Omental fat pad (tissue), 4 donors: ENCODE results near the gene DBF4B. TPM values are rescaled to one million over a fixed set of nuclear protein-coding genes. Genes with fewer than 3 reads are reported as not detected.
"Not testable (repeated sequence)": the region's sequence is repeated elsewhere in the genome, so short reads cannot be mapped to it uniquely, and the experiment has no call there.

Source experiments
- ATAC-seq: fragments of 150-250 bp; one replicate; pipeline ENCODE4 v1.9.1; 2016; ENCODE audit warnings: mild to moderate bottlenecking, moderate library complexity; ENCODE audit not compliant: low FRiP score
- DNase-seq: peaks from one replicate; pipeline ENCODE4 v3.0.0-alpha.2; 2019; ENCODE audit warnings: low spot score
- total RNA-seq, 4 donors: library from RNA; depleted of rRNA; stranded (reverse); fragments of >200 nt; gene quantifications; one replicate each; pipeline ENCODE4 v1.1.0, GENCODE V29; 2016
- TF ChIP-seq, protein P1 (sequence below), 3 donors: fragments of 450-650 bp; IDR thresholded peaks; one replicate each; pipeline ENCODE4 v1.5.1; 2016 to 2017; ENCODE audit warnings: antibody characterized with exemption in 3 of 3, mild to moderate bottlenecking in 3 of 3, moderate library complexity in 2 of 3

DBF4B gene
- total RNA-seq, 4 donors from 2014 or later: 1.6 to 6.3 (median 2.5) TPM

DNA sequence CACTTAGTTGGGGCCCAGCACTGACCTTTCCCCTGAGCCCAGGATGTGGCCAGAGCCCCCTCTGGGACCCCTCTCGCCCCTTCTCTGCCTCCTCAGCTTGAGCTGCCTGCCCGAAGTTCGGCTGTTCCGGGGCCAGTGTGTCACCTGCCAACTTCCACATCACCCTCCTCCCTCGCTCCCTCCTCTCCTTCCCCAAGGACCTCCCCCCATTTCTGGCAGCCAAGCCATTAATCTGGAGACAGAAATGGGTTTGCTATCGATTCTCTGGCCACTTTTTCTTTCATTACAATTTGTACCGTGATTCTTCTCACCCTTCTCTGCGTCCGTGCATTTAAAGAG, 41.5 kb downstream of the DBF4B start:
- DNase-seq (no peak), ATAC-seq (no peak)
- TF ChIP-seq, protein P1, sequence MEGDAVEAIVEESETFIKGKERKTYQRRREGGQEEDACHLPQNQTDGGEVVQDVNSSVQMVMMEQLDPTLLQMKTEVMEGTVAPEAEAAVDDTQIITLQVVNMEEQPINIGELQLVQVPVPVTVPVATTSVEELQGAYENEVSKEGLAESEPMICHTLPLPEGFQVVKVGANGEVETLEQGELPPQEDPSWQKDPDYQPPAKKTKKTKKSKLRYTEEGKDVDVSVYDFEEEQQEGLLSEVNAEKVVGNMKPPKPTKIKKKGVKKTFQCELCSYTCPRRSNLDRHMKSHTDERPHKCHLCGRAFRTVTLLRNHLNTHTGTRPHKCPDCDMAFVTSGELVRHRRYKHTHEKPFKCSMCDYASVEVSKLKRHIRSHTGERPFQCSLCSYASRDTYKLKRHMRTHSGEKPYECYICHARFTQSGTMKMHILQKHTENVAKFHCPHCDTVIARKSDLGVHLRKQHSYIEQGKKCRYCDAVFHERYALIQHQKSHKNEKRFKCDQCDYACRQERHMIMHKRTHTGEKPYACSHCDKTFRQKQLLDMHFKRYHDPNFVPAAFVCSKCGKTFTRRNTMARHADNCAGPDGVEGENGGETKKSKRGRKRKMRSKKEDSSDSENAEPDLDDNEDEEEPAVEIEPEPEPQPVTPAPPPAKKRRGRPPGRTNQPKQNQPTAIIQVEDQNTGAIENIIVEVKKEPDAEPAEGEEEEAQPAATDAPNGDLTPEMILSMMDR (IDR thresholded peaks at IDR 0.05): no peak

DNA sequence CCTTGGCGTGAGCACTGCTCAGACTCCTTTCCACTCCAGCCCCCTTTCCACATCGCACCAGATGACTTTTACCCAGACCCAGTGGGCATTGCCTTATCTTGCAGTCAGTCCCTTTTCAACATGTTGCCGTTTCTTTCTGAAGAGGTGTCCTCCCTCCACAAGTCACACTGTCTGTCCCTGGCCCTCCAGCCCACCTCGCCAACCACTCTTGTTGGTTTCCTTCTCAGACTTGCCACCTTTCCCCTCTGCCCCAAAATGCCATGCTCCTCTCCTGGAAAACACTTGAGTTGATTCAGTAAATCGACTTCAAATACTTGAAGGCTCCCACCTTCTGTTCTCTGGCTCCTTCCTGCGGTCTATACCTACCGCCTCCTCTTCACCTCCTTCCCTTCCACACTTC, 42.9 kb downstream of the DBF4B start:
- ATAC-seq: no peak
- TF ChIP-seq, protein P1 (IDR thresholded peaks at IDR 0.05): no peak
- no peak for DNase-seq

DNA sequence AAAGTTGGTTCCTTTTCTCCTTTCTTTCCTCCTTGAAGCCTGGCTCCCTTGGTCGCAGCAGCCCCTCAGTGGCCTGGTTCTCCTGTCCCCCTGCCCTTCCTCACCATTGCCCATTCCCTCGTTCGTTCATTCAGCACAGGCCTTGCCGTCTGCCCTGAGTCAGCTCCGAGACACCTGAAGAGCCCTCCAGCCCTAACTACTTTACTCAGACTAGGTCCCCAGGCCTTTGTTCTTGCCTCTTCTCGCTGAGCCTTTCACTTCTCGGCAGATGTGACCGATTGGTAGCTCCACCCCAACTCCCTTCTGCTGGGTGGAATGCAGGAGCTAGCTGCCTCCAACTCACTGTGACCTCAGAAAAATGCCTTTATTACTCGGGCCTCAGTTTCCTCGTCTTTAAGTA, 43.3 kb downstream of the DBF4B start:
- ATAC-seq: no peak
- DNase-seq: no peak
- TF ChIP-seq, protein P1 (IDR thresholded peaks at IDR 0.05): no peak

DNA sequence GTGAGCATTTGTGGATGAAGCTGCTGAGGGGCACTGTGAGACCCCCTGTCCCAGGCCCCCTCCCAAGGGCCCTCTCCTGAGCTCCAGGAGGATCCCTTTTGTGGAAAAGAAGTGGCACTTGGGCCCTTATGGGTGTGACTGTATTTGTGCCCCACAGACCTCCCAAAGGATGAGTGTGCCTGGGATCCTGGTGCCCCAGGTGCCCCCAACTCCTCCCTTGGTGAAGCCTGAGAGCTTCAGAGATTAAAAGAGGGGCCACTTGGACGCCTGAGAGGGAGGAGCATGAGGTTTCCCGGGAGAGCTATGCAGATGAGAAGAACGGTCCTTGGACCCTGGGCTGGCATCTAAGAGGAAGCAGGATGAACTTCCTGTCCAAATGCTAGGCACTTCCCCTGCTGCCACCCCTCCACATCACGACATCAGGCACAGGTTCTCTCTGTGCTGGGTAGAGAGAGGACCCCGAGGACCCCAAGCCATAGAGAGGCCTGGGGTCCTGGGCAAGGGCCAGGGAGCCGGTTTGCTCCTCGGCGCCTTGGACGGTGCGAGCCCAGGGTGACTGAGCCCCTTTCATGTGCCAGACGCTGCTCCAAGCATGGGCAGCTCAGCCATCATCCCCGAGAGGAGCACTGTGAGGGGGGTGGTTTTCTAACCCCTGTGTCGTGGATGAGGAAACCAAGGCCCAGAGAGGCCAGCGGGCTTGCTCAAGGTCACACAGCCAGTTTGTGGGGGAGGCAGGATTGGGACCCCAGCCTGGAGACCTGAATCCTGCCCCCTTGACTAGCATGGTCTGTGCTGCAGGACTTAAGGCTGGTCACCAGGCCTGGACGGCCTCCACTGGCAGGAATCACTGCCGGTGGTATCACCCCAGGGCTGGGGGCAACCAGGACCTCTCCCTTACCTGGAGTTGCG, 44.7 kb downstream of the DBF4B start:
- ATAC-seq: no peak

DNA sequence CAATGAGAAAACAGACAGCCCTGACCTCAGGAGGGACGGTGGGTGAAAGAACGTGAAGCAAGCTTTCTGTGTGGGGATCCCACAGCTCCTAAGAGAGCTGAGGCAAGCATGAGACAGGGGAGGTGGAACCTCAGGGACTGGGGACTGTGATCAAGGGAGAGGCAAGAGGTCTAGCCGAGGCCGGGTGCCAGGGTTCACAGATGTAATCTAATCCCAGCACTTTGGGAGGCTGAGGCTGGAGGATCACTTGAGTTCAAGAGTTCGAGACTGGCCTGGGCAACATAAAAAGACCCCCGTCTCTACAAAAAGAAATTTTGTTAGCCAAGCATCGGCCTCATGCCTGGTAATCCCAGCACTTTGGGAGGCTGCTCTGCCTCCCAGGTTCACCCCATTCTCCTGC, 45.8 kb downstream of the DBF4B start:
- ATAC-seq (no peak), DNase-seq (no peak)
- TF ChIP-seq, protein P1 (IDR thresholded peaks at IDR 0.05): no peak

More for the DNA sequence above, 44.7 kb downstream of the DBF4B start:
- TF ChIP-seq, protein P1 (IDR thresholded peaks at IDR 0.05): no peak
- DNase-seq: no peak

DNA sequence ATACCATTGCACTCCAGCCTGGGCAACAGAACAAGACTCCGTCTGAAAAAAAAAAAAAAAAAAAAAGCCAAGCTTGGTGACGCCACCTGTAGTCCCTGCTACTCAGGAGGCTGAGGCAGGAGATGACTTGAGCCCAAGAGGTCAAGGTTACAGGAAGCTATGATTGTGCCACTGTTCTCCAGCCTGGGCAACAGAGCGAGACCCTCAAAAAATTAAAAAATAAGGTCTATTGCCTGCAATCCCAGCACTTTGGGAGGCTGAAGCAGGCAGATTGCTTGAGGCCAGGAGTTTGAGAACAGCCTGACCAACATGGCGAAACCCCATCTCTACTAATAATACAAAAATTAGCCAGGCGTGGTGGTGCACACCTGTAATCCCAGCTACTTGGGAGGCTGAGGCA, 46.7 kb downstream of the DBF4B start:
- not testable (repeated sequence) for DNase-seq, ATAC-seq

DNA sequence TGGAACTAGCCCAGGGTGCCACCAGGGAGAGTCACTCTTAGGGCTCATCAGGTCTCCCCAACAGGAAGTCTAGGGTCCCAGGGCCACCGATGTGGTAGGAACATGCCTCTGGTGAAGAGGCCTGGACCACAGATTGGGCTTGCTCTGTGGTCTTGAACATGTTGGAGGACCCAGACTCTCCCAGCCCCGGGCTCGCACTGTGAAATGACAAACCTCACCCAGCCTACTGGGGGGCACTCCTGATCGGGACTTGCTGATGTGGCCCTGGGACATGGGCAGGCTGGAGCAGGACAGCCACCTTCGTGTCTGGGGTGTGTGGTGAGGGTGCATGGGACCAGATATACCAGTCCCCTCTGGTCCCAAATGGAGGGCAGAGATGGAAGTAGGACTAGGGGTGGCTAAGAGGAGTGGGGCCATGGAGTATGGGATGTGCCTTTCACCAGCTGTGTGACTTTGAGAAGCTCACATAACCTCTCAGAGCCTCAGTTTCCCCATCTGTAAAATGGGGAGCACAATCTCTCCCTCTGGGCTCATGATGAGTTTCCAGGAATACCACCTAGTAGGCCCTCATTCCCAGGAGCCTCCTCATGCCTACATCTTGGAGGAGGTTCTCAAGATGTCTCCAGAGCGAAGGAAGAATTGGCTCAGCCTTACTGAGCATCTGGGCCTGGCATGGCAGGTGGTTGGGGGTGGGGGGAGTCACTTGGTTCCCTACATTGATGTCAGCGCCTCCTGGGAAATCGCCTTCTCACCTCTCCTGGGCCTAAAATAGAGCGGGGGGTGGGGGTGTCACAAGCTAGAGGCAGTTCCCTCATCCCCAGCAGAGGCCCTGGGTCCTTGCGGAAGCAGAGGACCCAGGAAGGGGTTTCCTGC, 48.8 kb downstream of the DBF4B start:
- TF ChIP-seq, protein P1 (IDR thresholded peaks at IDR 0.05): no peak
- DNase-seq (no peak), ATAC-seq (no peak)
